ENCODE measurements around the gene WT1. TPM values are rescaled to one million over a fixed set of nuclear protein-coding genes. Genes with fewer than 3 reads are reported as not detected.

WT1 gene
- total and polyA plus RNA-seq, 2 of the 4 experiments (the other 2 are of a cell fraction) = not detected

- intact Hi-C loops (cut with micrococcal nuclease) (loop anchor here (10.0 kb wide), 1 partner anchor 60 kb away; no protein-coding TSS in a partner anchor), in situ Hi-C loops (cut with MboI; ENCODE audit: low sequenced_read_pairs) (no loop called here), dilution Hi-C loops (cut with HindIII; ENCODE audit: low sequenced_read_pairs, unreplicated experiment) (no loop called here)
- no peak for ATAC-seq (ENCODE audit: low read depth)
- ChIA-PET POLR2A (ENCODE audit: unreplicated experiment) (no interaction called here), CTCF (no interaction called here)
- H3K9me3 ChIP-seq (ENCODE audit: control insufficient read depth, insufficient read depth, low read length) = no peaks in the 10 kb centered on the region
- no TSS peak for BruUV-seq (replicated peaks)
- no peak overlapping the region for H4K91ac ChIP-seq (ENCODE audit: insufficient read depth, low read depth, low read length)
- no peaks in the 10 kb centered on the region for H3K36me3 ChIP-seq (ENCODE audit: control insufficient read depth, insufficient read depth, low read length)
- no peak overlapping the region for H3K18ac ChIP-seq (ENCODE audit: low read depth, low read length)
- TF ChIP-seq SMC3 (IDR thresholded peaks at IDR 0.05; ENCODE audit: low read depth, low read length) = no peak
- no peak for TF ChIP-seq CHD1 (IDR thresholded peaks at IDR 0.05; ENCODE audit: low read depth, low read length)
- no peaks in the 10 kb centered on the region for H3K9me1 ChIP-seq (ENCODE audit: insufficient read depth, low read length)
- no peak overlapping the region for H4K8ac ChIP-seq (ENCODE audit: low read depth in 2 of 2, low read length in 2 of 2)
- no peak overlapping the region for H2AK9ac ChIP-seq (replicated peaks; ENCODE audit: low read depth, low read length, poor library complexity)
- no peak overlapping the region for H3K56ac ChIP-seq (ENCODE audit: extremely low read depth, insufficient read depth, low read length)
- no peak overlapping the region for H2AFZ ChIP-seq (replicated peaks; ENCODE audit: low read length, poor library complexity)
- no peak for DNase-seq
- H3K4me3 ChIP-seq (ENCODE audit: insufficient read depth, low read depth, low read length) = no peak overlapping the region
- no peak overlapping the region for H3K27ac ChIP-seq (ENCODE audit: insufficient read depth, low read length)
- H2BK5ac ChIP-seq (ENCODE audit: low read depth, low read length, poor library complexity, severe bottlenecking) = no peak overlapping the region
- no peaks in the 10 kb centered on the region for H4K20me1 ChIP-seq (ENCODE audit: insufficient read depth, low read length)
- H2BK20ac ChIP-seq (ENCODE audit: low read depth, low read length) = no peak overlapping the region
- H3K4me1 ChIP-seq (ENCODE audit: control insufficient read depth, insufficient read depth, low read length) = no peaks in the 10 kb centered on the region
- no peak overlapping the region for H2BK120ac ChIP-seq (ENCODE audit: low read depth, low read length)
- H3K27me3 ChIP-seq (ENCODE audit: control insufficient read depth, insufficient read depth, low read length) = peaks cover 3% of the 10 kb centered on the region
- 40% methylated on average over 1 of the region's 5 CpGs; no CpG with 5 or more reads in 1 of the 2 experiments for WGBS, 2 experiments (ENCODE audit: extremely low coverage in 2 of 2, insufficient read length in 1 of 2)
- H3K79me1 ChIP-seq (ENCODE audit: low read depth in 1 of 2, low read length in 2 of 2) = no peaks in the 10 kb centered on the region
- H3K4ac ChIP-seq (ENCODE audit: low read depth, low read length) = no peak overlapping the region
- no peak overlapping the region for H3K23ac ChIP-seq (ENCODE audit: low read depth, low read length)
- no peak overlapping the region for H3K9ac ChIP-seq (ENCODE audit: low read depth, low read length)
- no peak overlapping the region for H3K4me2 ChIP-seq (ENCODE audit: low read depth, low read length)
- no peak overlapping the region for H2BK15ac ChIP-seq (ENCODE audit: low read depth, low read length)
- H3K14ac ChIP-seq (replicated peaks; ENCODE audit: low read depth, low read length) = no peak overlapping the region
- no peak overlapping the region for H2AK5ac ChIP-seq (ENCODE audit: low read depth, low read length)
- no peak overlapping the region for H4K5ac ChIP-seq (ENCODE audit: low read depth, low read length)
Measured at GRCh38 chr11:32344946-32345345, 90.4 kb downstream of the WT1 start.
